Measurements from ENCODE around the gene BMPER. TPM values are rescaled to one million over a fixed set of nuclear protein-coding genes. Genes with fewer than 3 reads are reported as not detected.

Gene BMPER
- total and polyA plus RNA-seq, 8 donors, result 1.9 to 9.5 (median 4.6) TPM; not detected in 1

DNA sequence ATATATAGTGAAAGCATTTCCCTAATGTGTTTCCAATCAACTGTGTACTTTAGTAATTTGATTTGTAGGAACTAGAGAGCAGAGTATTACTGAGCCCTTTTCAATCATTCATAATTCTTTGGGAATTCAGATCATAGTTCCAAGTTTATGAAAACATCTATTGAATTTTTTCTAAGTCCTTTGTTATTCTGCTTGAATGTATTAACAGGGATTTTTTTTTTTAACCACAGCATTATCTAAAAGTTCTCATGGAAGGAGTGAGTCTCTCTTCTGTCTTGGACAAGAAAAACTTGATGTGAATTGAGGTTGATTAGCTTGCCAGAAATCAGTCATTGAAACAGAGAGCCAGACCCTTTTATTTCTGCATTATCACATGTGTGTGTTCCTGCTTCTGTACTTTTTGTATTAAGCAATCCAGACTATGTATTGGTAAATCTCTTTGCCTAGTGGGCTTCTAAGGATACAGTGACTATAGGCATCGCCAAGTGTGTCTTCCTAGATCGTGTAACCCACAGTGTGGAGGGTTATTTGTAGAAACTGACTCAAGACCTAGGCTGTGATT is 59.9 kb downstream of the BMPER start:
- no peak for TF ChIP-seq POLR2AphosphoS5 (IDR thresholded peaks at IDR 0.05)
- no peak for TF ChIP-seq EP300 (IDR thresholded peaks at IDR 0.05)
- no peak for TF ChIP-seq POLR2A (IDR thresholded peaks at IDR 0.05)
- TF ChIP-seq, protein P1, sequence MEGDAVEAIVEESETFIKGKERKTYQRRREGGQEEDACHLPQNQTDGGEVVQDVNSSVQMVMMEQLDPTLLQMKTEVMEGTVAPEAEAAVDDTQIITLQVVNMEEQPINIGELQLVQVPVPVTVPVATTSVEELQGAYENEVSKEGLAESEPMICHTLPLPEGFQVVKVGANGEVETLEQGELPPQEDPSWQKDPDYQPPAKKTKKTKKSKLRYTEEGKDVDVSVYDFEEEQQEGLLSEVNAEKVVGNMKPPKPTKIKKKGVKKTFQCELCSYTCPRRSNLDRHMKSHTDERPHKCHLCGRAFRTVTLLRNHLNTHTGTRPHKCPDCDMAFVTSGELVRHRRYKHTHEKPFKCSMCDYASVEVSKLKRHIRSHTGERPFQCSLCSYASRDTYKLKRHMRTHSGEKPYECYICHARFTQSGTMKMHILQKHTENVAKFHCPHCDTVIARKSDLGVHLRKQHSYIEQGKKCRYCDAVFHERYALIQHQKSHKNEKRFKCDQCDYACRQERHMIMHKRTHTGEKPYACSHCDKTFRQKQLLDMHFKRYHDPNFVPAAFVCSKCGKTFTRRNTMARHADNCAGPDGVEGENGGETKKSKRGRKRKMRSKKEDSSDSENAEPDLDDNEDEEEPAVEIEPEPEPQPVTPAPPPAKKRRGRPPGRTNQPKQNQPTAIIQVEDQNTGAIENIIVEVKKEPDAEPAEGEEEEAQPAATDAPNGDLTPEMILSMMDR (IDR thresholded peaks at IDR 0.05), result no peak
- 80 to 94% (median 85%) methylated on average over 2 of the region's 2 CpGs for WGBS, 5 donors
- intact Hi-C loops (cut with DNase I; ENCODE audit: low total_unique reads), result no loop called here

DNA sequence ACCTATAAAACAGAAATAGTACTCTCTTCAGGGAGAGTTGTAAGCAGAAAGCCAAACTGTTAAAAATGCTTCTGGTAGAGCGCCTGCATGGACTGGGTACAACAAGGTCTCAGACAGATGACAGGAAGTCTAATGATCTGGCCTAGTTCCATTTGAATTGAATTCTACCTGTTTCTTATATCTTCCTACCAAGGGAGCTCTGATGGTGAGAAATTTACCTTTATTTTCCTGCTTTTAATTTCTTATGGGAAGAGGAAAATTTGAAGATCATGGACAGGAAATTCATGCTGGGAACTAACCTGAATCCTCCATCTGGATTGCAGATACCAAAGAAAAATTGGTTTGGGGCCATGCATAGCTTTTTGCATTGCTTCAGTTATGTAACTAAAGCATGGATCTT is 63.3 kb downstream of the BMPER start:
- Histone ChIP-seq H3K27me3 (no peaks in the 10 kb centered on the region), H3K27ac (no peak overlapping the region), H3K9me3 (no peaks in the 10 kb centered on the region), H3K4me3 (no peak overlapping the region), H3K4me1 (peaks cover 0 to 17% (median 3%) of the 10 kb centered on the region in 4 donors), H3K36me3 (peaks cover 0 to 20% (median 7%) of the 10 kb centered on the region in 4 donors)
- intact Hi-C loops (cut with DNase I; ENCODE audit: low total_unique reads), result no loop called here
- DNase-seq, result no peak
- no peak for TF ChIP-seq POLR2AphosphoS5 (IDR thresholded peaks at IDR 0.05)
- TF ChIP-seq, protein P1 (IDR thresholded peaks at IDR 0.05), result no peak
- no peak for TF ChIP-seq EP300 (IDR thresholded peaks at IDR 0.05)
- no peak for TF ChIP-seq POLR2A (IDR thresholded peaks at IDR 0.05)
- 91 to 97% (median 95%) methylated on average over 1 of the region's 1 CpG for WGBS, 5 donors

More for the DNA sequence above, 59.9 kb downstream of the BMPER start:
- Histone ChIP-seq H3K4me1 (peaks cover 0 to 17% (median 3%) of the 10 kb centered on the region in 4 donors), H3K4me3 (no peak overlapping the region), H3K9me3 (no peaks in the 10 kb centered on the region), H3K36me3 (peaks cover 0 to under 1% (median 0%) of the 10 kb centered on the region in 4 donors), H3K27ac (no peak overlapping the region), H3K27me3 (no peaks in the 10 kb centered on the region)
- no peak for DNase-seq

DNA sequence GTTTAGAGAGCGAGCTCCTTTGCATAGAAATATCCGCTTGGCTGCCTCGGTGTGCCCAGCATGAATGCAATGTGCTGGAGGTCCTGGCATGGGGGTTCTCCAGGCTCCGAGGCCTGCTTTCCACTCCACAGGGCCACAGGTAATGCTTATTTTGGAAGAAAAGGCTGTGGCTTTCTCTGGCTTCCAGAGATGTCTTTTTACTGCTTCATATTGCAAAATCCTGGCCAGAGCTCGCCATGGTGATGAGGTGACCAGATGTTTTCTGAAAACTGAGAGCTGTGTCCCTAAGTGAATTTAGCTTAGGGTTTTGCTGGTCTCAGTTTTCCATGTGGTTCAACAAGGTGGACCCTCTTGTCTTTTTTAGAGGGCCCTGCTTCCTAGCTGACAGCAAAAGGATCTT is 65.2 kb downstream of the BMPER start:
- 89 to 95% (median 92%) methylated on average over 5 of the region's 5 CpGs for WGBS, 5 donors
- no peak for TF ChIP-seq POLR2A (IDR thresholded peaks at IDR 0.05)
- H3K9me3 ChIP-seq, result no peaks in the 10 kb centered on the region
- peaks cover 0 to 36% (median 16%) of the 10 kb centered on the region in 4 donors for H3K36me3 ChIP-seq
- H3K27ac ChIP-seq, result no peak overlapping the region
- H3K4me1 ChIP-seq, result peaks cover 0 to 3% (median 0%) of the 10 kb centered on the region in 4 donors
- intact Hi-C loops (cut with DNase I; ENCODE audit: low total_unique reads), result no loop called here
- no peak overlapping the region for H3K4me3 ChIP-seq
- no peaks in the 10 kb centered on the region for H3K27me3 ChIP-seq
- no peak for DNase-seq

DNA sequence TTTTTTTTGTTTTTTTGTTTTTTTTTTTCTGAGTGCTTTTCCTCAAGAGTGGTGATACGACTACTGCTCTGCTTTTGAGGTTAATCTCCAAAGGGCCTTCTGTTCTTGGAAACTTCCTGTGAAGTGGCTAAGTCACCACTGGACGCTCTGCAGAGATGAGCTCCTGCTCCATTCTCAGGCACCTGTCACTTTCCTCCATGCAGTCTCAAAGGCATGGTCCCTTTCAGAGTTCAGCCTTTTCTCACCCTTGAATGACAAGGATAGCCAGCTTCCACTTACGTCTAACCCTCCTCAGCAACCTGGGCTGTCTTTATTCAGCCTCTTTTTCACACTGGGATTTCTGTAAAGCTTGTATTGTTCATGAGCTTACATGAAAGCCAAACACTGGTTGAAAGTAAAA is 65.8 kb downstream of the BMPER start:
- Histone ChIP-seq H3K36me3 (peaks cover 0 to 41% (median 17%) of the 10 kb centered on the region in 4 donors), H3K27me3 (no peaks in the 10 kb centered on the region), H3K9me3 (no peaks in the 10 kb centered on the region), H3K4me1 (no peaks in the 10 kb centered on the region), H3K27ac (no peak overlapping the region), H3K4me3 (no peak overlapping the region)
- TF ChIP-seq POLR2A (IDR thresholded peaks at IDR 0.05) (no peak), EP300 (IDR thresholded peaks at IDR 0.05) (no peak), POLR2AphosphoS5 (IDR thresholded peaks at IDR 0.05) (no peak)
- TF ChIP-seq, protein P1 (IDR thresholded peaks at IDR 0.05), result no peak
- WGBS, 5 donors, result 64 to 84% (median 80%) methylated on average over 3 of the region's 3 CpGs
- intact Hi-C loops (cut with DNase I; ENCODE audit: low total_unique reads), result no loop called here
- DNase-seq, result no peak

Data from stomach (tissue), 9 donors.